CD8-positive, alpha-beta memory T cell (primary cell): Measurements from ENCODE around the gene ANKRD39. TPM values are rescaled to one million over a fixed set of nuclear protein-coding genes. Genes with fewer than 3 reads are reported as not detected.

Experiments
- CTCF ChIA-PET: fragments of 350-600 bp; sonication (Branson Sonifier 250); formaldehyde crosslinking; loops from one replicate; lab custom pipeline; 2021; ENCODE audit warnings: antibody characterized with exemption; lab: Charles Lee
- POLR2A ChIA-PET: fragments of 350-600 bp; sonication (Branson Sonifier 250); formaldehyde crosslinking; loops from one replicate; lab custom pipeline; 2021; ENCODE audit warnings: antibody characterized with exemption; lab: Charles Lee
- DNase-seq, 5 donors: peaks; one replicate each; pipeline versions ENCODE4 v3.0.0 to v3.0.0-alpha.2; 2020 to 2022; ENCODE audit warnings: mixed read lengths in 1 of 5
- H3K27ac ChIP-seq: one replicate; pipeline ENCODE4 v1.7.0; 2013; ENCODE audit warnings: low read depth, mild to moderate bottlenecking, low read length, moderate library complexity
- H3K27me3 ChIP-seq: 2 replicates; pipeline ENCODE4 v1.7.0; 2013; ENCODE audit warnings: low read length, mild to moderate bottlenecking; ENCODE audit not compliant: insufficient read depth, poor library complexity, severe bottlenecking
- H3K36me3 ChIP-seq: 2 replicates; pipeline ENCODE4 v1.7.0; 2013; ENCODE audit warnings: mild to moderate bottlenecking, low read length, moderate library complexity; ENCODE audit not compliant: insufficient read depth
- H3K4me1 ChIP-seq: 2 replicates; pipeline ENCODE4 v1.7.0; 2013; ENCODE audit warnings: mild to moderate bottlenecking, low read length, moderate library complexity; ENCODE audit not compliant: insufficient read depth
- H3K4me3 ChIP-seq: 2 replicates; pipeline ENCODE4 v1.7.0; 2013; ENCODE audit warnings: mild to moderate bottlenecking, low read length
- H3K9me3 ChIP-seq: 2 replicates; pipeline ENCODE4 v1.7.0; 2013; ENCODE audit warnings: mild to moderate bottlenecking, low read length
- H3K27ac Mint-ChIP-seq, 8 donors: one replicate each; pipeline ENCODE4 v1.8.0; 2020 to 2021; ENCODE audit warnings: mixed read lengths in 8 of 8, mild to moderate bottlenecking in 6 of 8, inconsistent platforms in 3 of 8, moderate library complexity in 3 of 8
- H3K27me3 Mint-ChIP-seq, 2 donors: one replicate each; pipeline ENCODE4 v1.8.0; 2020 to 2021; ENCODE audit warnings: mixed read lengths in 2 of 2, mild to moderate bottlenecking in 1 of 2, moderate library complexity in 1 of 2
- H3K36me3 Mint-ChIP-seq, 3 donors: one replicate each; pipeline ENCODE4 v1.8.0; 2020 to 2021; ENCODE audit warnings: mixed read lengths in 3 of 3, inconsistent platforms in 1 of 3, mild to moderate bottlenecking in 1 of 3
- H3K4me1 Mint-ChIP-seq, 3 donors: one replicate each; pipeline ENCODE4 v1.8.0; 2020 to 2021; ENCODE audit warnings: mixed read lengths in 3 of 3, inconsistent platforms in 1 of 3, mild to moderate bottlenecking in 1 of 3
- H3K4me3 Mint-ChIP-seq, 7 donors: one replicate each; pipeline ENCODE4 v1.8.0; 2020 to 2021; ENCODE audit warnings: mixed read lengths in 7 of 7, mild to moderate bottlenecking in 6 of 7, moderate library complexity in 4 of 7, inconsistent platforms in 2 of 7
- H3K9me3 Mint-ChIP-seq, 5 donors: one replicate each; pipeline ENCODE4 v1.8.0; 2020 to 2022; ENCODE audit warnings: mixed read lengths in 5 of 5, mild to moderate bottlenecking in 3 of 5, moderate library complexity in 2 of 5, inconsistent platforms in 1 of 5
- polyA plus RNA-seq: library from polyadenylated mRNA; unstranded; fragments of 300-500 nt; fragmentation: Illumina TruSeq; gene quantifications from one replicate; pipeline ENCODE4 v1.2.3, GENCODE V29; 2021
- total RNA-seq, 2 experiments: library from RNA; stranded (reverse); gene quantifications; one replicate each; pipeline ENCODE4 v1.2.3, GENCODE V29; 2021

The ANKRD39 gene
- total and polyA plus RNA-seq, 3 experiments from 2014 or later = 29.6 to 32.2 (median 30.9) TPM

GRCh38 chr2:96828874-96829273 lies 28.9 kb downstream of the ANKRD39 start:
- no peaks in the 10 kb centered on the region for H3K9me3 Mint-ChIP-seq
- Histone ChIP-seq H3K36me3 (peaks cover 50% of the 10 kb centered on the region), H3K4me1 (no peaks in the 10 kb centered on the region), H3K27me3 (no peaks in the 10 kb centered on the region), H3K27ac (no peak overlapping the region), H3K9me3 (no peaks in the 10 kb centered on the region), H3K4me3 (no peak overlapping the region)
- DNase-seq = no peak
- no peaks in the 10 kb centered on the region for H3K27me3 Mint-ChIP-seq
- ChIA-PET CTCF (no interaction called here), POLR2A (interaction anchor here (0.5 kb wide), 1 partner anchor 182 kb away, joined by 3 read pairs; no protein-coding TSS in a partner anchor)
- peaks cover 6 to 94% (median 19%) of the 10 kb centered on the region in 3 donors for H3K36me3 Mint-ChIP-seq
- H3K27ac Mint-ChIP-seq = no peak overlapping the region
- H3K4me3 Mint-ChIP-seq = no peak overlapping the region
- H3K4me1 Mint-ChIP-seq = peaks cover 0 to 5% (median 0%) of the 10 kb centered on the region in 3 donors

- no peak for DNase-seq
Observed at GRCh38 chr2:96828436-96828835, 29.4 kb downstream of the ANKRD39 start.

GRCh38 chr2:96826546-96827278 lies 31.1 kb downstream of the ANKRD39 start:
- no peaks in the 10 kb centered on the region for H3K27me3 Mint-ChIP-seq
- H3K4me3 ChIP-seq = no peak overlapping the region
- H3K9me3 Mint-ChIP-seq = no peaks in the 10 kb centered on the region
- H3K4me1 Mint-ChIP-seq = peaks cover 5 to 23% (median 6%) of the 10 kb centered on the region in 3 donors
- peaks cover 6 to 88% (median 16%) of the 10 kb centered on the region in 3 donors for H3K36me3 Mint-ChIP-seq
- no peak for DNase-seq
- no peak overlapping the region for H3K27ac Mint-ChIP-seq
- ChIA-PET POLR2A (interaction anchor here (0.6 kb wide), 1 partner anchor 38 kb away, joined by 4 read pairs; no protein-coding TSS in a partner anchor), CTCF (interaction anchor here (1.2 kb wide), 1 partner anchor 10 kb away, joined by 3 read pairs; no protein-coding TSS in a partner anchor)
- H3K36me3 ChIP-seq = peaks cover 42% of the 10 kb centered on the region
- H3K4me3 Mint-ChIP-seq = no peak overlapping the region
- no peak overlapping the region for H3K27ac ChIP-seq
- H3K4me1 ChIP-seq = no peaks in the 10 kb centered on the region
- no peaks in the 10 kb centered on the region for H3K9me3 ChIP-seq
- H3K27me3 ChIP-seq = no peaks in the 10 kb centered on the region

More at GRCh38 chr2:96828436-96828835, 29.4 kb downstream of the ANKRD39 start:
- Mint-ChIP-seq H3K4me3 (no peak overlapping the region), H3K9me3 (no peaks in the 10 kb centered on the region), H3K4me1 (peaks cover 0 to 8% (median under 1%) of the 10 kb centered on the region in 3 donors), H3K36me3 (peaks cover 6 to 94% (median 16%) of the 10 kb centered on the region in 3 donors), H3K27me3 (no peaks in the 10 kb centered on the region), H3K27ac (peak overlapping the region in 1 of 8 donors; percentile 93)
- Histone ChIP-seq H3K27ac (no peak overlapping the region), H3K4me3 (no peak overlapping the region), H3K4me1 (no peaks in the 10 kb centered on the region), H3K36me3 (peaks cover 50% of the 10 kb centered on the region), H3K27me3 (no peaks in the 10 kb centered on the region), H3K9me3 (no peaks in the 10 kb centered on the region)
- ChIA-PET POLR2A (interaction anchor here (0.6 kb wide), 1 partner anchor 19 kb away, joined by 9 read pairs; no protein-coding TSS in a partner anchor), CTCF (no interaction called here)

DNA sequence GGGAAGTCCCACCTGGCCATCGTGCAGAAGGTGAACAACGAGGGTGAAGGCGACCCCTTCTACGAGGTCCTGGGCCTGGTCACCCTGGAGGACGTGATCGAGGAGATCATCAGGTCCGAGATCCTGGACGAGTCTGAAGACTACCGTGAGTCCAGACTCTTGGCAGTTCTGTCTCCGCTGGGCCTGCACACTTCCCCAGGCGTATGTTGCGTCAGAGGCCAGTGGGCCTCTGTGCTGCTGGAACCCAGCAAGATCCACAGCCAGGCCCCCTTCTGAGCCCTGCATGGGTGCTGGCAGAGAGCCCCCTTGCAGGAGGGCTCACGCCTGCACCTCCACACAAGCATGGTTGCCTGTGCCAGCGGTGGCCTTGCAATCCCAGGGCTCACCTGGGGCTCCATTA lies 32.8 kb downstream of the ANKRD39 start:
- Histone ChIP-seq H3K36me3 (peaks cover 27% of the 10 kb centered on the region), H3K27ac (no peak overlapping the region), H3K9me3 (no peaks in the 10 kb centered on the region), H3K4me3 (no peak overlapping the region), H3K27me3 (no peaks in the 10 kb centered on the region), H3K4me1 (peaks cover 17% of the 10 kb centered on the region)
- no peak for DNase-seq
- Mint-ChIP-seq H3K4me3 (no peak overlapping the region), H3K9me3 (no peaks in the 10 kb centered on the region), H3K4me1 (peaks cover 22 to 39% (median 23%) of the 10 kb centered on the region in 3 donors), H3K27ac (peak overlapping the region in 1 of 8 donors; percentile 75), H3K27me3 (no peaks in the 10 kb centered on the region), H3K36me3 (peaks cover 6 to 86% (median 15%) of the 10 kb centered on the region in 3 donors)
- ChIA-PET POLR2A (no interaction called here), CTCF (interaction anchor here (1.1 to 1.4 kb wide), 2 partner anchors 8 to 47 kb away, joined by 3 read pairs; no protein-coding TSS in a partner anchor)

DNA sequence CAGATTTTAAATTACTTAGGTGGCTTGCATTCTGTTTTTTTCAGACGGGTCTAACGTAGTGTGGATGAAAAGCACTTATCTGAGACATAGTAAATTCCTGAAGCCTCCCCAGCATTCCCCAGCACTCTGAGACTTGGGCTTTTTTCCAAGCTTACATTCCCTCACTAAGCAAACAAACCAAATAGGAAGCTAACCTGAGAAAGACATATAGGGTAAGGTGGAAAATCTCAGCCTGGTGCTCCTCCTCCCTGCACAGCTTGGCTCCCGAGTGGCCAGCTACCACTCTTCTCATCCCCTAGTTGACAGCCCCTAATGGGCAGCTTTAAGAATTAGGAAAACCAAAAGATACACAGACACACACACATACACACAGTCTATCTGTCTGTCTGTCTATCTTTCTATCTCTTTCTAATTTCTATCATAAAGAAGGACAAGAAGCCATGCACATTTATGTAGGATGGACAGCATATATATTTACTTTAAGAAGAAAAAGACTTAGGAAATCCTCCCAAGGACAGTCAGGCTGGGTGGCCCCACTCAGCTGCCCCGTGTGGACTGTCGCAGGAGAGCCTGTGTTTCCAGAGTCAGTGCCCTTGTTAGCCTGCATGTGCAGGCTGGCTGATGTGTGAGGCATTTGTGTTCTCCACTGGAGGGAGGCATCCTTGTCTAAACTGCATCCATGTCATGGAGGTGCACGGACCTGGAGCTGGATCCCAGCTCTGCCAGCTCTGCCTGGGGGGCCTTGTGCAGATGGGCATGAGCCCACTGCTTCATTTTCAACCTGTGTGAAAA lies 33.5 kb downstream of the ANKRD39 start:
- H3K27ac ChIP-seq = no peak overlapping the region
- no peaks in the 10 kb centered on the region for H3K9me3 ChIP-seq
- Mint-ChIP-seq H3K4me1 (peaks cover 30 to 47% (median 31%) of the 10 kb centered on the region in 3 donors), H3K36me3 (peaks cover 0 to 86% (median 14%) of the 10 kb centered on the region in 3 donors), H3K27me3 (peaks cover 0 to 1% of the 10 kb centered on the region in 2 donors), H3K27ac (peak overlapping the region in 5 of 8 donors; percentile 1 to 84 (median 68)), H3K9me3 (no peaks in the 10 kb centered on the region), H3K4me3 (no peak overlapping the region)
- H3K4me1 ChIP-seq = peaks cover 24% of the 10 kb centered on the region
- DNase-seq = no peak
- H3K4me3 ChIP-seq = no peak overlapping the region
- ChIA-PET POLR2A (no interaction called here), CTCF (interaction anchor here (0.9 to 1.1 kb wide), 2 partner anchors 48 to 222 kb away, joined by 3 read pairs; no protein-coding TSS in a partner anchor)
- peaks cover 26% of the 10 kb centered on the region for H3K36me3 ChIP-seq
- no peaks in the 10 kb centered on the region for H3K27me3 ChIP-seq

DNA sequence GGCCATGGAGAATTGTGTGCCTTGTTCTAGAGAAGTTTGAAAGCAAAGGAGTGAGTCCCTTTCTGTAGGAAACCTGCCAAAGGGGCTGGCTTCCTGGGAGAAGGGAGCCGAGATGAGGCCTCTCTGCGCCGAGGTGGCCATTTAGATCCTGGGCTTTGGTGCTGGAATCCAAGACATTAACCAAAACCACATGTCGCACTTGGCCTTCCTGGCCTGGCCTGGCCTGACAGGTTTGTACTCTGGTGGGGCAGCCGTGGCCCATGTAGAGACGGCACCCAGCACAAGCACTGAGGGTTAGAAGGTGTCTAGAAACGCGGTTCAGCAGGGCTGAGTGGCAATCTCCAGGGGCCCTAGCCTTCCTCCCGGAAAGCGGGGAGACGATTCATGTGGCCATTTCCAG lies 34.6 kb downstream of the ANKRD39 start:
- peaks cover 0 to 88% (median 12%) of the 10 kb centered on the region in 3 donors for H3K36me3 Mint-ChIP-seq
- CTCF ChIA-PET = interaction anchor here (0.9 kb wide), 1 partner anchor 221 kb away, joined by 3 read pairs; no protein-coding TSS in a partner anchor

DNA sequence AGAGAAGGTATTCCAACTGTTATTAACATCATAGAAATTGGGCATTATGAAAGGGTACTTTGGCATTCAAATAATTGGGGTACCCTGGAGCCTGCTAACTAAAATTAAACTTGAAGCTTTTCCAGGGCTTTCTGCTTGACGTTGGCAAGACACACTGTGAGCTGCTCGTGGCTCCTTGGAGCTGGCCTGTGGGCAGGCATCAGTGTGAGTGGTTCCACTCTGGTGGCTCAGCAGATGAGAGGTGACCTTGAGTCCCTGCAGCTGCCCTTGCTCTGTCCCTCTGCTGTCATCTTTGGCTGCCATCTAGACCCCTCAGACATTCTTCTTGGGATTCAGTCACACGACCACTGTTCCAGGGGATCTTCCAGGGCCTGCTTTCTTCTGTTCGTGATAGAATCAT lies 35.0 kb downstream of the ANKRD39 start:
- Mint-ChIP-seq H3K9me3 (no peaks in the 10 kb centered on the region), H3K36me3 (peaks cover 0 to 87% (median 11%) of the 10 kb centered on the region in 3 donors), H3K27me3 (peaks cover 0 to 1% of the 10 kb centered on the region in 2 donors), H3K4me1 (peaks cover 44 to 62% (median 46%) of the 10 kb centered on the region in 3 donors), H3K4me3 (no peak overlapping the region), H3K27ac (peak overlapping the region in 4 of 8 donors; percentile 47 to 84 (median 68))
- ChIA-PET POLR2A (no interaction called here), CTCF (interaction anchor here (0.8 kb wide), 1 partner anchor 35 kb away, joined by 4 read pairs; the partner anchor contains the start of gene ANKRD39)
- Histone ChIP-seq H3K9me3 (no peaks in the 10 kb centered on the region), H3K27me3 (no peaks in the 10 kb centered on the region), H3K36me3 (peaks cover 16% of the 10 kb centered on the region), H3K4me1 (peaks cover 39% of the 10 kb centered on the region), H3K4me3 (no peak overlapping the region), H3K27ac (no peak overlapping the region)
- DNase-seq = no peak

More for the DNA sequence above, 34.6 kb downstream of the ANKRD39 start:
- Histone ChIP-seq H3K36me3 (peaks cover 20% of the 10 kb centered on the region), H3K4me3 (no peak overlapping the region), H3K4me1 (peaks cover 35% of the 10 kb centered on the region), H3K27ac (no peak overlapping the region), H3K9me3 (no peaks in the 10 kb centered on the region), H3K27me3 (no peaks in the 10 kb centered on the region)
- H3K4me1 Mint-ChIP-seq = peaks cover 40 to 58% (median 41%) of the 10 kb centered on the region in 3 donors
- H3K27me3 Mint-ChIP-seq = peaks cover 0 to 1% of the 10 kb centered on the region in 2 donors
- no peaks in the 10 kb centered on the region for H3K9me3 Mint-ChIP-seq
- POLR2A ChIA-PET = no interaction called here
- no peak overlapping the region for H3K4me3 Mint-ChIP-seq
- DNase-seq = peak in 1 of 5 donors; percentile 30
- peak overlapping the region in 2 of 8 donors; percentile 79 to 84 for H3K27ac Mint-ChIP-seq
